ENCODE data around the gene ERICH6B.
"Not testable (repeated sequence)": the region's sequence is repeated elsewhere in the genome, so short reads cannot be mapped to it uniquely, and the experiment has no call there.

The ERICH6B gene

GRCh38 chr13:45615501-45616101 lies at the start of gene ERICH6B:
ERICH6B (minus strand) TSS chr13:45615739; CDS start chr13:45597005, 18,734 bp downstream.
- in situ Hi-C loops (cut with HindIII; ENCODE audit: low sequenced_read_pairs) = no loop called here

- in situ Hi-C loops (cut with HindIII; ENCODE audit: low sequenced_read_pairs) = not testable (repeated sequence)
These were observed 47.4 kb upstream of the ERICH6B start for GRCh38 chr13:45662903-45663302.

- in situ Hi-C loops (cut with HindIII; ENCODE audit: low sequenced_read_pairs) = no loop called here
These were observed 46.6 kb upstream of the ERICH6B start for GRCh38 chr13:45662162-45662561.

GRCh38 chr13:45660458-45660857 lies 44.9 kb upstream of the ERICH6B start:
- in situ Hi-C loops (cut with HindIII; ENCODE audit: low sequenced_read_pairs) = not testable (repeated sequence)

GRCh38 chr13:45659536-45659935 lies 44.0 kb upstream of the ERICH6B start:
- in situ Hi-C loops (cut with HindIII; ENCODE audit: low sequenced_read_pairs) = no loop called here

- in situ Hi-C loops (cut with HindIII; ENCODE audit: low sequenced_read_pairs) = no loop called here
These were observed 43.2 kb upstream of the ERICH6B start for GRCh38 chr13:45658586-45659235.

- in situ Hi-C loops (cut with HindIII; ENCODE audit: low sequenced_read_pairs) = no loop called here
These were observed 39.3 kb upstream of the ERICH6B start for GRCh38 chr13:45654633-45655349.

- in situ Hi-C loops (cut with HindIII; ENCODE audit: low sequenced_read_pairs) = not testable (repeated sequence)
These were observed 29.7 kb upstream of the ERICH6B start for GRCh38 chr13:45645263-45645662.

- in situ Hi-C loops (cut with HindIII; ENCODE audit: low sequenced_read_pairs) = not testable (repeated sequence)
These were observed 26.6 kb upstream of the ERICH6B start for GRCh38 chr13:45642159-45642558.

- in situ Hi-C loops (cut with HindIII; ENCODE audit: low sequenced_read_pairs) = not testable (repeated sequence)
These were observed 19.8 kb upstream of the ERICH6B start for GRCh38 chr13:45635291-45635690.

- in situ Hi-C loops (cut with HindIII; ENCODE audit: low sequenced_read_pairs) = no loop called here
These were observed 15.3 kb upstream of the ERICH6B start for GRCh38 chr13:45630791-45631190.

GRCh38 chr13:45629940-45630339 lies 14.4 kb upstream of the ERICH6B start:
- in situ Hi-C loops (cut with HindIII; ENCODE audit: low sequenced_read_pairs) = no loop called here

- in situ Hi-C loops (cut with HindIII; ENCODE audit: low sequenced_read_pairs) = no loop called here
These were observed 12.6 kb upstream of the ERICH6B start for GRCh38 chr13:45628094-45628493.

GRCh38 chr13:45627656-45628055 lies 12.1 kb upstream of the ERICH6B start:
- in situ Hi-C loops (cut with HindIII; ENCODE audit: low sequenced_read_pairs) = no loop called here

GRCh38 chr13:45626731-45627374 lies 11.3 kb upstream of the ERICH6B start:
- in situ Hi-C loops (cut with HindIII; ENCODE audit: low sequenced_read_pairs) = no loop called here

- in situ Hi-C loops (cut with HindIII; ENCODE audit: low sequenced_read_pairs) = no loop called here
These were observed 8.1 kb upstream of the ERICH6B start for GRCh38 chr13:45623516-45624090.

- in situ Hi-C loops (cut with HindIII; ENCODE audit: low sequenced_read_pairs) = no loop called here
These were observed 6.4 kb upstream of the ERICH6B start for GRCh38 chr13:45621950-45622349.

GRCh38 chr13:45607931-45608330 lies 7.6 kb downstream of the ERICH6B start:
- in situ Hi-C loops (cut with HindIII; ENCODE audit: low sequenced_read_pairs) = loop anchor here (5.0 kb wide), 1 partner anchor 91 kb away; no protein-coding TSS in a partner anchor

- in situ Hi-C loops (cut with HindIII; ENCODE audit: low sequenced_read_pairs) = loop anchor here (5.0 kb wide), 1 partner anchor 88 kb away; no protein-coding TSS in a partner anchor
These were observed 10.6 kb downstream of the ERICH6B start for GRCh38 chr13:45604892-45605291.

- in situ Hi-C loops (cut with HindIII; ENCODE audit: low sequenced_read_pairs) = no loop called here
These were observed 12.2 kb downstream of the ERICH6B start for GRCh38 chr13:45603338-45603737.

Data from endothelial cell of hepatic sinusoid (primary cell).